ENCODE data around the gene LCP2.
A peak's percentile ranks its signal among the peaks of the same experiment; 100 is the strongest.
"Not testable (repeated sequence)": the region's sequence is repeated elsewhere in the genome, so short reads cannot be mapped to it uniquely, and the experiment has no call there.

The LCP2 gene

GRCh38 chr5:170269579-170269978 lies 28.0 kb downstream of the LCP2 start:
- DNase-seq = no peak

GRCh38 chr5:170268884-170269283 lies 28.7 kb downstream of the LCP2 start:
- no peak for DNase-seq

GRCh38 chr5:170268153-170268689 lies 29.4 kb downstream of the LCP2 start:
- DNase-seq = no peak

- peak; percentile 67 to 73 for DNase-seq
Observed at GRCh38 chr5:170267431-170268152, 30.0 kb downstream of the LCP2 start.

- DNase-seq = no peak
Observed at GRCh38 chr5:170266570-170267381, 30.8 kb downstream of the LCP2 start.

GRCh38 chr5:170265522-170265921 lies 32.1 kb downstream of the LCP2 start:
- peak; percentile 77 to 95 for DNase-seq

GRCh38 chr5:170263906-170264305 lies 33.7 kb downstream of the LCP2 start:
- DNase-seq = no peak

- DNase-seq = no peak
Observed at GRCh38 chr5:170262061-170263045, 35.2 kb downstream of the LCP2 start.

- DNase-seq = no peak
Observed at GRCh38 chr5:170261528-170262043, 36.0 kb downstream of the LCP2 start.

- no peak for DNase-seq
Observed at GRCh38 chr5:170257370-170257769, 40.2 kb downstream of the LCP2 start.

- DNase-seq = no peak
Observed at GRCh38 chr5:170256571-170256970, 41.0 kb downstream of the LCP2 start.

GRCh38 chr5:170254056-170254455 lies 43.5 kb downstream of the LCP2 start:
- no peak for DNase-seq

GRCh38 chr5:170252720-170253350 lies 44.7 kb downstream of the LCP2 start:
- DNase-seq = no peak

- DNase-seq = no peak
Observed at GRCh38 chr5:170252109-170252508, 45.5 kb downstream of the LCP2 start.

GRCh38 chr5:170251462-170251861 lies 46.1 kb downstream of the LCP2 start:
- no peak for DNase-seq

GRCh38 chr5:170250810-170251317 lies 46.7 kb downstream of the LCP2 start:
- DNase-seq = no peak

- no peak for DNase-seq
Observed at GRCh38 chr5:170249355-170249754, 48.2 kb downstream of the LCP2 start.

GRCh38 chr5:170248931-170249227 lies 48.7 kb downstream of the LCP2 start:
- not testable (repeated sequence) for DNase-seq

GRCh38 chr5:170248172-170248930 lies 49.2 kb downstream of the LCP2 start:
- DNase-seq = no peak

- no peak for DNase-seq
Observed at GRCh38 chr5:170247363-170247762, 50.2 kb downstream of the LCP2 start.
